Frontal cortex (tissue), 4 donors: ENCODE results near the gene ACSBG1. TPM values are rescaled to one million over a fixed set of nuclear protein-coding genes. Genes with fewer than 3 reads are reported as not detected.

Source experiments
- DNase-seq, 2 donors: peaks; one replicate each; pipeline ENCODE4 v3.0.0; 2012; ENCODE audit warnings: low spot score in 2 of 2
- FAIRE-seq: peaks from 2 replicates; lab custom pipeline; 2012; peaks lifted over from hg19 to GRCh38; lab: Jason Lieb, UNC
- total RNA-seq: library from RNA; depleted of rRNA; stranded (reverse); fragments of >200 nt; gene quantifications from one replicate; pipeline ENCODE4 v1.2.3, GENCODE V29; 2014
- donor health status: control.
- donor health status: control.
- donor health status: control.

The ACSBG1 gene
- total RNA-seq, 1 donor from 2014 or later: 2.9 TPM

GRCh38 chr15:78206326-78207109, 27.8 kb downstream of the ACSBG1 start:
- DNase-seq (peak in 1 of 2 donors; percentile 1), FAIRE-seq (no peak)

DNA sequence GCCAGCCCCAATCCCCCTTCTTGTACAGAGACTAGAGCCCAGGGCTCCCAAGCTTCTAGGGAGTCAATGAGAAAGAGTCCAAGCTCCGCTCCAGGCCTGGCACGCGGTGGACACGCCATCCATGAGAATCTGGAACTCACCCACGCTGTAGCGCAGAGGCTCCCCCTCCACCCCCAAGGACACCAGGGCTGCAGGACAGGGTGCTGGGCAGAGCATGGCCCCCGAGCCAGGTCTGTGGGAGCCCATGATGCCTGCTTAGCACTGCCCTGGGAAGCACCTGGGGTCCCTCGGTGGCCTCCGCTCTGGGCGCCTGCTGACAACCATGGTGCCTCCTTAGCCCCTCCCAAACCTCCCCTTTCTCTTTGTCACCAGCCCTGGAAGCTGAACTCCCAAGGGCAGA, 28.5 kb downstream of the ACSBG1 start:
- FAIRE-seq (no peak), DNase-seq (peak in 1 of 2 donors; percentile 3)

- FAIRE-seq (no peak), DNase-seq (no peak)
Observed at GRCh38 chr15:78205337-78205736, 29.0 kb downstream of the ACSBG1 start.

DNA sequence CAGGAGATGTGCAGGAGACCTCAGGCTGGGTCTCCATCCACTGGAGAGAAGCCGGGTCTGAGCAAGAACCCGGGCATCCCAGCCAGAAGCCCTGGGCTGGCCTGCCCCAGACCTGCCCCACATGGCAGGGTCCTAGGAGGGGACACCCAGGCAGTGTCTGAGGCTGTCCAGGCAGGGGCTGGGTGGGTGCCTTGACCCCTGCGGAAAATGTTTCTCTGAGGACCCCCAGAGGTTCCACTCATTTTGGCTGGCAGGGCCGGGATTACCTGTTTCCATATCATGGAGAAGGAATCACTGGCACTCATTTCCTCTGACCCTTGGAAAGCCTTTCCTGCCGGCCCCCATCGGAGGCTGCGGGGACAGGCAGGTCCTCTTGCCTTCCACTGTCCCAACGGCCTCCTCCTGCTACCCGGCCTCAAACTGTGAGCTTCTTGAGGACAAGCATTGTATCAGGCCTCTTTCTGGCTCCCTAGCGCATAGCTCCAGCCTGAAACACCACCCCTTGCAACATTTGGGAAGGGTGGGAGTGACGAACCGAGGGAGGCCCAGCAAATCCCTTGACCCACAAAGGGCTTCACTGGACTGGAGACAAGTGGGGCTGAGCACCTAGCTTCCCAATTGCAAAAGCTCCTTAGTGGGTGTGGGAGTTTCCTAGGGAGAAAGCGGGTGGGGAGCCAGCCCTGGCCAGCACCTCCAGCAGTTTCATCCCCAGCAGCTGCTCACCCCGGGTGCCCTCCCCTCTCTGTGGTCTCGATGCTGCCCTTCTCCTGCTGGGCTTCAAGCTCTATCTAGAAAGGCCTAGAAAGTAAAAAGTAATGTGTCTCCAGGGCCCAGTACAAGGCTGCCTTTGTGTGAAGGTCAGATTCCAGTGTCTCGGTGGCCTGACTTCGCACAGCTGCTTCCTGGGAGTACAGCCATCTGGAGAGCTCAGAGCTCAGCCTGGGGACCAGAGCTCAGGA, 29.7 kb downstream of the ACSBG1 start:
- DNase-seq (no peak), FAIRE-seq (no peak)

DNA sequence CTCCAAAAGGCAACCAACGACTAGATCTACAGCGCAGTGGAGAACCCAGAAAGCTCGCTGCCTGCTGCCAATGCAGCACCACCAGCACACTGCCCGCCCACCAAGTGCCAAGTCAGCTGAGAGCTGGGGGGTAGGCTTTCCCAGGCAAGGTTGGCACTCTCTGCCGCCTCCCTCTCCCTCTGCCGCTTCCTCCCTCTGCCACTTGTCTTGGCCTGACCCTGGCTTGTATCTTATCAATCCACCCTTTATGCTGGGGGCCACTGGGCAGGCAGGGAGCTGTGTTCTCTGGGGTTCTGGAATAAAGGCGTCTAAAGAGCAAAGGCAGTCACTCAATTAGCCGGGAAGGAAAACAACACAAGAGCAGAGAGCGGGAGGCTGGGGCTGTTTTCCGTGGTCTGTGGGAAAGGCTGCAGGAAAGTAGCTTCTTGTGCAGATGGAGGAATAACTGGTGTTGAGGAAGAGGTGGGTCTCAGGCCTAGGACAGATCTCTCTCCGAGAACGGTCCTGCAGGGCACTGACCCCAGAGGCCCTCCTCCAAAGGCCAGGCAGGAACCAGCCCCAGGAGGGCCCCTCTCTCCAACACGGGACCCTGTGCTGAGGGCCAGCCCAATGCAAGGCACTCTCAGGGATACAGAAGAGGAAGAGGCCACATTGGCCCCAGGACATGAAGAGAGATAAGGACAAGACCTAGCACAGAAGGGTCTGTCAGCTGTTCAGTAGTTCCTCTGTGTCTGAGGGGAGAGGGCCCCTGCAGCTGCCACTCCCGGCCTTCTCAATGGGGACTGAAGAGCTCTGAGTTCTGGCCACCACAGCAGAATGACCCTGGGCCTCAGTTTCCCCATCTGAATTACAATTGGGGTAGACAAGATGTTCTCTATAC, 30.8 kb downstream of the ACSBG1 start:
- DNase-seq (peak; percentile 35 to 64), FAIRE-seq (no peak)

- no peak for FAIRE-seq
- DNase-seq: no peak
Observed at GRCh38 chr15:78201281-78202190, 32.8 kb downstream of the ACSBG1 start.

DNA sequence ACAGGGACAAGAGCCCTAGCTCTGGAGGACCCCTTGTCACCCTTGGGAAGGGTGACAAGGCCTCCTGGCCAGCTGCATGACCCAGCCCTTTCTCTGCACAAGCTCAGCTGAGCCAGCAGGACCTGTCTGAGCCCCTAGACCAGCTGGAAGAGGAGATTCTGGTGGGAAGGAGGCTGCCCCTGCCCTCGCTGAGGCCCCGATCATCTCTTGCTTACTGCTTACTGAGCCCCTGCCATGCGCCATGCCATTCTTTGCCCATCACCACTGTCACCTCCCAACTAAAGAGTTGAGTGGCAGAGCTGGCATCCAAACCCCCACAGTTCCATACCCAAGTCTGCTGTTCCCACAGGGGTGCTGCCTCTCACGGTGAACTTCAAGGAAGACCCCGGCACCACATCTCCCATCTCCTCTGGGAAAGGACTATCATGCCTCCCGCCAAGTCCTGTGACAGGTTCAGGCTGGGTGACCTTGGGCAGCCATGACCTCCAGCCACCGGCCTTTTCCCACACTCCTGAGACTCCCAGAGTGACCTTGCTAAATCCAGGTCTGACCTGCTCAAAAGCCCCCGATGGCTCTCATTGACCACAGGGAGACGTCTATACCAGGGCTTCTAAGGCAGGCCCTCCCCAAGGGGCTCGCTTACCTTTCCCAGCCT, 34.0 kb downstream of the ACSBG1 start:
- DNase-seq (no peak), FAIRE-seq (no peak)

DNA sequence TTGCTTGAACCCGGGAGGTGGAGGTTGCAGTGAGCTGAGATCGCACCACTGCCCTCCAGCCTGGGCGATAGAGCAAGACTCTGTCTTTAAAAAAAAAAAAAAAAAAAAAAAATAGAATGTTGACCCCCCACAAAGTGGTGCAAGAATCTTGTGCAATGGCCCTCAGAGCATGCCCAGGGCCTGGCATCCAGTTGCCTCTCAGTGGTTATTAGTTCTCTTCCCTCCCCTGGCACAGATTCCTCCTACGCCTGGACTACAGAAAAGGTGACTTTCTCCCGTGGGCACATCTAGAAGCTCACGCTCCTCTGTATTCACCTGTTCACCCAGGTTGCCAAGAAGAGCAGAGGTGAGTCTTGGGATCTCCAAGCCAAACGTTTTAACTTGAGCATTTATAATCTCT, 36.7 kb downstream of the ACSBG1 start:
- DNase-seq: no peak
- no peak for FAIRE-seq

DNA sequence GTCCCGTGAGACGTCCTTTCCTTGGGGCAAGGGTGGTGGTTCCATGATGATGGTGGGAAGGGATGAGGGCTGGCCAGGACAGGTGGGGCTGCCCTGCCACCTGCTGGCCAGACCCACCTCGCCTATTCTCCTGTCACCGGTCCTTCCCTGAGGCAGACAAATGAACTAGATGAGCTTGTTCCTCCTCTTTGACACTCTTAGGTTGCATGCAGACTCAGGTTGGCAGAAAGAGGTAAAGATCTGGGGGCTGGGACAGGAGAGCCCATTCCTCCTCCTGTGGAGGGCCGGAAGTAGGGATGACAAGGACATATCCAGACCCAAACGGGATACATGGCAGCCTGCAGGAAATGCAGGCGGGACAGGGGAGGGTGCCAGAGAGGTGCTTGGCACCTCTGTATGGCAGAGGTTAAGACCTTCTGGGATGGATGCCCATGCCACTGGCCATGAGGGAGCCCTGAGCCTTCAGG, 38.6 kb downstream of the ACSBG1 start:
- FAIRE-seq (no peak), DNase-seq (peak in 1 of 2 donors; percentile 59)

DNA sequence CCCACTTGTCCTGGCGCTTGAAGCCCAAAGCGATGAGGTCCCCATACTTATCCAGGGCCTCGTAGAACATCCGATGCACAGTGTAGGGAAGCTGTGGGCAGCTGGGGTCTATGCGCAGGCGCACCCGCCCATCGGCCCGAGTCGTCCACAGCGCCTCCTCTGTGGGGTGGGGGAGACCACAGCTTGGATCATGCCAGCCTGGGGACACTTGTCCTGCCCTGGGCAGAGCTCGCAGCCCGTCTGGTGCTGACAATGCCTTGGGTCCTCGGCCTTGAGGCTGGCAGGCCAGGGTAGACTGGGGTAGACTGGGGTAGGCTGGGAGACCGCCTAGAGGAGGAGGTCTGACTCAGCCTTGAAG, 39.8 kb downstream of the ACSBG1 start:
- DNase-seq (no peak), FAIRE-seq (no peak)

DNA sequence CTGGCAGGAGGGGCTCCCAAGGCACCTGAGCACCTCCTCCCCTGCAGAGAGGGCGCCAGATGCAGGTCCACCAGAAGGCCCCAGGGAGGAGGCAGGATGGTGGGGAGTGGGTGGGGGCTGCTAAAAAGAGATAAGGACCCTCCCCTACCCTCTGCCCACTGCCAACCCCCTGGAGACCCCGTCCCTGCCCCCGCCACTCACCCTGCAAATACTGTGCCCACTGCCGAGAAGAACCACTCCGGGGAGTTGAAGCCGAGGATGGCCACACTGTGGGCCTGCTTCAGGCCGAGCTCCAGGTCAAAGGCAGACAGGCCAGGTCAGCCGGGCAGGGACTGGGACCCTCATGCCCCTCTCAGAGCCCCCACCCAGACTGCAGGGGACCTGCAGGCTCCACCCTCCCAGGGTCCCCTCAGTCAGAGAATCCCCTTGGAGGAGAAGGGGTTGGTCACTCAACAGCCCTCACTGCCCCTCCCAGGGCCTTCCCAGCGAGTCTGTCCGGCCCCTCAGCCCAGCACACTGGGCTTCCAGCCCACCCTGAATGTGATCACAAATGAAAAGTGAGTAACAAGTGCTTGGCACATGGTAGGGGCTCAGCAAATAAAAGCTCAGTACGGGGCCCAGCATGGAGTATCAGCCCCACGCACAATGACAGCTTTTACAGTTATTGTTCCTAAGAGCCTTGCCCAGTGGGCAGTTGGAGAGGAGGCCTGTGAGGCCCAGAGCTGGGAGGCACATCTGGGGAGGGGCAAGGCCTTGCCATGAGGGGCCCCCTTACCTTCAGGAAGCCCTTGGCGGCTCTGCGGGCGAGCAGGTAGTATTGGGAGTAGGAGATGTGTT, 40.4 kb downstream of the ACSBG1 start:
- FAIRE-seq (no peak), DNase-seq (no peak)

- no peak for FAIRE-seq
- no peak for DNase-seq
Observed at GRCh38 chr15:78192826-78193594, 41.4 kb downstream of the ACSBG1 start.

DNA sequence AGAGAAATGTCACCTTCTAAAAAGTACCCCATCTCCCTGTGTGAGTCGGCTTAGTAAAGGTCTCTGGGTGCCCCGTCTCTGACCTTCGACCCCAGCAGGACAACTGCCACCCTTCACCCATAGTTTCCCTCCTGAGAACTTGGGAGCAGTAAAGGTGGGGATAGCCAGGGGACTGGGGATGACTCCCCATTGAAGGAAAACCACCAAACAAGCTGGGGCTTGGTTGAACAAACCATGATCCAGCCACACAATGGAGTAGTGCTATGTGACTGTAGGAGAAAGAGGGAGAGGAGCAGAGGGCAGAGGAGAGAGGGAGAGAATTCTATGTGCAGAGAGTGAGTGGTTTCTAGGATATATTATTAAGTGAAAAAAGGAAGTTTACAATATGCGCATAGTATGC, 51.5 kb downstream of the ACSBG1 start:
- no peak for DNase-seq
- no peak for FAIRE-seq

DNA sequence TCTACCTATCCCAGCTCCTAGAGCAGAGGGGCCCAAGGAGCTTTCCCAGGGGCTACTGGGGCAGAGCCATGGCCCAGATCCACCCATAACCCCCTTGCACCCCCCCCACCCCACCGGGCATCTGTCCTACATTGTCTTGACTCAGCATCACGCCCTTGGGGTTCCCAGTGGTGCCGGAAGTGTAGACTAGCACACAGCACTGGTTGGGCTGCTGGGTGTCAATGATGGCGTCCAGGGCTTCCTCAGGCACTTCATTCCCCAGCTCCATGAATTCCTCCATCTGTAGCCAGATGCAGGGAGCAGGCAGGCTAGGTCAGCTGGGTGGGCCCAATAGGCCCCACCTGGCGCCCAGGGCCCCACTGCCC, 52.0 kb downstream of the ACSBG1 start:
- FAIRE-seq: no peak
- no peak for DNase-seq

DNA sequence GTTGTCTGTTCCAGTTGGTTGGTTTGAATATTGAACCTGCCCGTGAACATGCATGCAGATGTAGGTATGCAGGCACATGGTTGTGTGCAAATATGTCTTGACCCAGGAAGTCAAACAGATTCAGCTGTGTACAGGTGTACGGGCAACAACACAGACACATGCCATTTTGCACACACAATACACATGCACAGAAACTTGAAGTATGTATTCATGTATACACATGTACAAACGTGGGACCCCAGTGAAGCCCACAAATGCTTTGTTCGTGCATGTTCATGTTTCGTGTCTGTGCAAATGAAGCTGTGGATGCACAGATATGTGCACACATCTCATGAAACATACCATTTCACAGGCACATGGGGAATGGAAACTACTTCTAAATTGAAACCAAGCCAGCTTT, 54.5 kb downstream of the ACSBG1 start:
- DNase-seq (no peak), FAIRE-seq (no peak)

DNA sequence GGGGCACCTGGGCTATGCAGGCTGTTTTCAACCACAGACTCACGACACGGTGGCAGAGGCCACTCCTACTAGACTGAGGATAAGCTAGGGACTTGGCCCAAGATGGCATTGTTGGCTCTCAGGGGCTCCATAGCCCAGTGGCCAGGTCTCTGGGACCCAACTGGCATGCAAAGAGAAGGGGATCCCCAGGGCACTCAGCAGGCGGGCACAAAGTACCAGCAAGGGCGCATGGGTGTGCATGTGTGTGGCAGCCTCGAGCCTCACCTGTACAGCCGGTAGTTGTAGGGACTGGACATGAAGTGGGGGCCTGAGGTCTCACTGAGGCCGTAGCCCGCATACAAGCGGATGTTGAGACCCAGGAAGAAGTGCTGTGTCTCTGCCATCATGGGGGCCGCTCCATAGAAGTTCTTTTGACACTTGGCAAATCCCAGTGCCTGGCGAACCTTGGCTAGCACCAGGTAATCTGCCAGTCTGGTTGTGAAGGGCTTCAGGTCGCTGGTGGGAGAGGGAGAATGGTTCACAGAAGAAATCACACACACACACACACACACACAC, 55.0 kb downstream of the ACSBG1 start:
- FAIRE-seq (no peak), DNase-seq (no peak)

DNA sequence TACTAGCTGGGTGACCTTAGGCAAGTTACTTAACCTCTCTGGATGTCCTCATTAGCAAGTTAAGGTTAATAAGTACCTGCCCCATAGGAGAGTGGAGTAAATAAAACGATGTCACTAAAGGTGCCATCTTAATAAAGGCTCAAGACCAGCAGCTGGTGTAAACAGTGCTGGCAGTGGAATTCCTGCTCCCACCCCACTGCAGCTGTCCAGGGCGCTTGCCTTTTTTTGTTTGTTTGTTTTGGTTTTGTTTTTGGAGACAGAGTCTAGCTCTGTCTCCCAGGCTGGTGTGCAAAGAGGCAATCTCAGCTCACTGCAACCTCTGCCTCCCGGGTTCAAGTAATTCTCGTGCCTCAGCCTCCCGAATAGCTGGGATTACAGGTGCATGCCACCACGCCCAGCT, 56.3 kb downstream of the ACSBG1 start:
- no peak for DNase-seq
- no peak for FAIRE-seq
